Activated naive CD8-positive, alpha-beta T cell treated with anti-CD3 and anti-CD28 coated beads for 36 hours (primary cell): ENCODE results near the gene IL4I1. TPM values are rescaled to one million over a fixed set of nuclear protein-coding genes. Genes with fewer than 3 reads are reported as not detected.
A peak's percentile ranks its signal among the peaks of the same experiment; 100 is the strongest.

Experiments
- DNase-seq: peaks from one replicate; pipeline ENCODE4 v3.0.0; 2021
- H3K27ac Mint-ChIP-seq: one replicate; pipeline ENCODE4 v1.8.0; 2022; ENCODE audit warnings: mild to moderate bottlenecking, moderate library complexity, mixed read lengths
- H3K27me3 Mint-ChIP-seq: one replicate; pipeline ENCODE4 v1.8.0; 2022; ENCODE audit warnings: mild to moderate bottlenecking, mixed read lengths
- H3K36me3 Mint-ChIP-seq: one replicate; pipeline ENCODE4 v1.8.0; 2021; ENCODE audit warnings: mild to moderate bottlenecking, mixed read lengths
- H3K4me1 Mint-ChIP-seq: one replicate; pipeline ENCODE4 v1.8.0; 2021; ENCODE audit warnings: mixed read lengths
- H3K4me3 Mint-ChIP-seq: one replicate; pipeline ENCODE4 v1.8.0; 2022; ENCODE audit warnings: mild to moderate bottlenecking, moderate library complexity, mixed read lengths
- H3K9me3 Mint-ChIP-seq: one replicate; pipeline ENCODE4 v1.8.0; 2022; ENCODE audit warnings: mixed read lengths
- total RNA-seq, 2 experiments: library from RNA; stranded (reverse); gene quantifications; one replicate each; pipeline ENCODE4 v1.2.3, GENCODE V29; 2021

IL4I1 gene
- total RNA-seq, 2 experiments from 2014 or later = 2.3 to 2.9 TPM

- Mint-ChIP-seq H3K36me3 (peaks cover 15% of the 10 kb centered on the region), H3K27me3 (no peaks in the 10 kb centered on the region), H3K27ac (peak overlapping the region; percentile 42), H3K4me3 (no peak overlapping the region), H3K9me3 (no peaks in the 10 kb centered on the region), H3K4me1 (peaks cover 9% of the 10 kb centered on the region)
- no peak for DNase-seq
These were observed 36.2 kb downstream of the IL4I1 start for GRCh38 chr19:49860336-49861102.

GRCh38 chr19:49859682-49860335, 36.9 kb downstream of the IL4I1 start:
- no peaks in the 10 kb centered on the region for H3K9me3 Mint-ChIP-seq
- no peak overlapping the region for H3K27ac Mint-ChIP-seq
- H3K36me3 Mint-ChIP-seq = peaks cover 11% of the 10 kb centered on the region
- peaks cover 4% of the 10 kb centered on the region for H3K4me1 Mint-ChIP-seq
- H3K27me3 Mint-ChIP-seq = no peaks in the 10 kb centered on the region
- no peak for DNase-seq
- no peak overlapping the region for H3K4me3 Mint-ChIP-seq

- DNase-seq = no peak
- H3K9me3 Mint-ChIP-seq = no peaks in the 10 kb centered on the region
- H3K4me3 Mint-ChIP-seq = peak overlapping the region; percentile 25
- H3K27ac Mint-ChIP-seq = no peak overlapping the region
- peaks cover 4% of the 10 kb centered on the region for H3K4me1 Mint-ChIP-seq
- no peaks in the 10 kb centered on the region for H3K27me3 Mint-ChIP-seq
- H3K36me3 Mint-ChIP-seq = peaks cover 10% of the 10 kb centered on the region
These were observed 38.4 kb downstream of the IL4I1 start for GRCh38 chr19:49858088-49858985.

GRCh38 chr19:49857838-49858087, 38.9 kb downstream of the IL4I1 start:
- Mint-ChIP-seq H3K4me1 (peaks cover 8% of the 10 kb centered on the region), H3K36me3 (peaks cover 7% of the 10 kb centered on the region), H3K4me3 (no peak overlapping the region), H3K27me3 (no peaks in the 10 kb centered on the region), H3K9me3 (no peaks in the 10 kb centered on the region), H3K27ac (no peak overlapping the region)
- DNase-seq = no peak

- Mint-ChIP-seq H3K9me3 (no peaks in the 10 kb centered on the region), H3K36me3 (peaks cover 7% of the 10 kb centered on the region), H3K27ac (no peak overlapping the region), H3K4me3 (no peak overlapping the region), H3K4me1 (peaks cover 13% of the 10 kb centered on the region), H3K27me3 (no peaks in the 10 kb centered on the region)
- no peak for DNase-seq
These were observed 39.4 kb downstream of the IL4I1 start for GRCh38 chr19:49857061-49857837.

- H3K27me3 Mint-ChIP-seq = no peaks in the 10 kb centered on the region
- no peak for DNase-seq
- peaks cover 6% of the 10 kb centered on the region for H3K36me3 Mint-ChIP-seq
- peaks cover 15% of the 10 kb centered on the region for H3K4me1 Mint-ChIP-seq
- H3K27ac Mint-ChIP-seq = no peak overlapping the region
- no peak overlapping the region for H3K4me3 Mint-ChIP-seq
- no peaks in the 10 kb centered on the region for H3K9me3 Mint-ChIP-seq
These were observed 40.1 kb downstream of the IL4I1 start for GRCh38 chr19:49856574-49857021.

GRCh38 chr19:49855676-49856573, 40.8 kb downstream of the IL4I1 start:
- Mint-ChIP-seq H3K27ac (peak overlapping the region; percentile 17), H3K4me1 (peaks cover 15% of the 10 kb centered on the region), H3K27me3 (no peaks in the 10 kb centered on the region), H3K36me3 (peaks cover 6% of the 10 kb centered on the region), H3K9me3 (no peaks in the 10 kb centered on the region), H3K4me3 (peak overlapping the region; percentile 25)
- DNase-seq = no peak

GRCh38 chr19:49855277-49855675, 41.4 kb downstream of the IL4I1 start:
- peaks cover 16% of the 10 kb centered on the region for H3K4me1 Mint-ChIP-seq
- no peaks in the 10 kb centered on the region for H3K27me3 Mint-ChIP-seq
- peak overlapping the region; percentile 22 for H3K4me3 Mint-ChIP-seq
- H3K27ac Mint-ChIP-seq = peak overlapping the region; percentile 17
- no peak for DNase-seq
- H3K9me3 Mint-ChIP-seq = no peaks in the 10 kb centered on the region
- H3K36me3 Mint-ChIP-seq = peaks cover 6% of the 10 kb centered on the region

GRCh38 chr19:49854378-49855263, 42.1 kb downstream of the IL4I1 start:
- Mint-ChIP-seq H3K36me3 (peaks cover 11% of the 10 kb centered on the region), H3K4me3 (no peak overlapping the region), H3K27ac (no peak overlapping the region), H3K9me3 (peaks cover 6% of the 10 kb centered on the region), H3K4me1 (peaks cover 22% of the 10 kb centered on the region), H3K27me3 (no peaks in the 10 kb centered on the region)
- DNase-seq = no peak

GRCh38 chr19:49853852-49854377, 42.8 kb downstream of the IL4I1 start:
- Mint-ChIP-seq H3K4me1 (peaks cover 26% of the 10 kb centered on the region), H3K27ac (peak overlapping the region; percentile 16), H3K9me3 (peaks cover 10% of the 10 kb centered on the region), H3K36me3 (peaks cover 14% of the 10 kb centered on the region), H3K27me3 (no peaks in the 10 kb centered on the region), H3K4me3 (no peak overlapping the region)
- DNase-seq = no peak

GRCh38 chr19:49852631-49853126, 44.0 kb downstream of the IL4I1 start:
- H3K4me1 Mint-ChIP-seq = peaks cover 36% of the 10 kb centered on the region
- H3K27me3 Mint-ChIP-seq = peaks cover 3% of the 10 kb centered on the region
- H3K9me3 Mint-ChIP-seq = peaks cover 12% of the 10 kb centered on the region
- DNase-seq = no peak
- peak overlapping the region; percentile 48 for H3K27ac Mint-ChIP-seq
- H3K36me3 Mint-ChIP-seq = peaks cover 16% of the 10 kb centered on the region
- H3K4me3 Mint-ChIP-seq = peak overlapping the region; percentile 73

- peaks cover 3% of the 10 kb centered on the region for H3K27me3 Mint-ChIP-seq
These were observed 45.0 kb downstream of the IL4I1 start for GRCh38 chr19:49851456-49852259.

More at GRCh38 chr19:49851456-49852259, 45.0 kb downstream of the IL4I1 start:
- H3K4me1 Mint-ChIP-seq = peaks cover 38% of the 10 kb centered on the region
- H3K9me3 Mint-ChIP-seq = peaks cover 12% of the 10 kb centered on the region
- DNase-seq = peak; percentile 32
- H3K27ac Mint-ChIP-seq = peak overlapping the region; percentile 42
- H3K36me3 Mint-ChIP-seq = peaks cover 16% of the 10 kb centered on the region
- peak overlapping the region; percentile 73 for H3K4me3 Mint-ChIP-seq
